ENCODE data around the gene PARD3.
A peak's percentile ranks its signal among the peaks of the same experiment; 100 is the strongest.

PARD3 gene

DNA sequence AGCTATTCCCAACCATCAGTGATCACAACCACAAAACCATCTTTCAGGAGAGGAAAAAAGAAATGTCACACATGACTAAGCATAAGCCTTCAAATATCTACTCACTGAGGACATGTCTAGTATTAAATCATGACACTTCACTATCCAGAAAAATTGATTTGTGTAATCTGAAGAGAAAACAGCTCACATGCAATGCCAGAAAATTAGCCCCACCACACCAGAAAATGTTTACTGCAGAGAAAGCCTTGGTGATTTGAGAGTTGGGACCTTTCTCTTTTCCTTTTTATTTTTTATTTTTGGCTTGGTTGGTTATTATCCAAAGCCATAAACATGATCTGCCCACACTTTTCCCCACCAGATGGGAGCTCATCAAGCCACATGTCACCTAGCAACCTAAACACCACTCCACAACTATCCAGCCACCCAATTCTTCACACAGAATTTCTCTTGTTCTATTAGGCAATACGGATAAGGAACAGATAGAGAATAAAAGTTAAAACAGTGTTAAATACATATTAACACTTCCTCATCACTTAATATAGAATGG, 3.1 kb downstream of the PARD3 start:
- Histone ChIP-seq H3K27me3 (ENCODE audit: control insufficient read depth in 1 of 2, insufficient read depth in 2 of 2, low read length in 2 of 2) (no peaks in the 10 kb centered on the region), H3K4me3 (ENCODE audit: low read length in 2 of 2) (no peak overlapping the region), H3K4me1 (ENCODE audit: control insufficient read depth, insufficient read depth, low read length) (peaks cover 50% of the 10 kb centered on the region), H3K27ac (ENCODE audit: low read length) (no peak overlapping the region), H3K36me3 (ENCODE audit: control insufficient read depth in 2 of 2, insufficient read depth in 2 of 2, low read length in 2 of 2) (no peaks in the 10 kb centered on the region), H3K9ac (ENCODE audit: low read length in 2 of 2) (no peak overlapping the region), H3K9me3 (ENCODE audit: control insufficient read depth in 2 of 2, low read length in 2 of 2) (no peaks in the 10 kb centered on the region)

DNA sequence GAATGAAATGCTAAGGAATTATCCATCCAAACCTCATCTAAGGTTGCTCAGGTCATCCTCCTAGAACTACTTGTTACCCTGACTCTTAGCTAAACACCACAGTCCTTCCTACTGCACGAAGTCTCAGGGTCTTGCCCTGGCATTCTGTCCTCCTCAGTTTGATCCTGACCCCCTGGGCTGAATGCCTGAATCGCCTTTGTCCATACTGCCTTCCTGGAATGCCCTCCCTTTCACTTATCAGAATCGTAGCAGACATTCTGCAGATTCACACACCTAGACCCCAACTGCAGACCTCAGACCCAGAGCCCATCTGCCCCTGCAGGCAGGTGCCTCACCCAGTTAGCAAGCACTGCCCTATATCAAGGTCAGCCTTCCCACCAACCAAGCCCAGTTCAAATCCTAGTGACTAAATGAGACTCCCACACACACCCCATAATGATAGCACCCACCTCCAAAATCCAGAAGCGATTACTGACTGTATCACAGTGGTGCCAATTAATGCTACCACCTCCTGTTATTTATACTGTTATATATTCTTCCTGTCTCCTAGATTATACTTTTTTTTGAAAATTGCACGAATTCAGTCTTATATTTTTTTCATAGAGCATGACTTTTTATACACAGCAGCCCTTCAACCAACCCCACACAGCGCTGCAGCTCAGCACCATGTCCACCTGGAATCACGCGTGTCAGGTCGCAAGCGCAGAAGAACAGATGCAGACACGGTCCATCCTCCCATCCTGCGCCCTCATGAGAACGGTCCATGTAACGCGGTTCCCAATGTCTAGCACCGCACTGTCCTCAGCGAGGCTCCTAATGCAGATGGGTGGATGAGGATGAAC, 3.7 kb downstream of the PARD3 start:
- H3K27me3 ChIP-seq (ENCODE audit: control insufficient read depth in 1 of 2, insufficient read depth in 2 of 2, low read length in 2 of 2): no peaks in the 10 kb centered on the region
- no peaks in the 10 kb centered on the region for H3K36me3 ChIP-seq (ENCODE audit: control insufficient read depth in 2 of 2, insufficient read depth in 2 of 2, low read length in 2 of 2)
- H3K27ac ChIP-seq (ENCODE audit: low read length): peak overlapping the region; percentile 37
- H3K4me3 ChIP-seq (ENCODE audit: low read length in 2 of 2): no peak overlapping the region
- no peaks in the 10 kb centered on the region for H3K9me3 ChIP-seq (ENCODE audit: control insufficient read depth in 2 of 2, low read length in 2 of 2)
- H3K9ac ChIP-seq (ENCODE audit: low read length in 2 of 2): no peak overlapping the region
- H3K4me1 ChIP-seq (ENCODE audit: control insufficient read depth, insufficient read depth, low read length): peaks cover 51% of the 10 kb centered on the region

DNA sequence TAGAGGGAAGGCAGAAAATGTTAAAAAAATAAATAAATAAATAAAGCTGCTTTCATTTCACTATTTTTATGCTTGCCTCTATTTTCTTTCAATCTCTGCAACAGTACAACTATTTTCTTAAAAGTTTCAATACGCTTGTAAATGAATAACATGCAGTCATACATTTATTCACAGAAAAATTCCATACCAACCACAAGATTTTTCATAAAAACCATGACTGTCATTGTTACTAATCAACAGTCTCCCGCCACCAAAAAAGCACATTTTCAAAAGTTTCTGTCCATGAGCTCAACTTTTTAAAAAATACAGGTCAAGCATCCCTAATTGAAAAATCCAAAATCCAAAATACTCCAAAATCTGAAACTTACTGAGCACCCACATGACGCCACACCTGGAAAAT, 5.3 kb downstream of the PARD3 start:
- Histone ChIP-seq H3K9ac (ENCODE audit: low read length in 2 of 2) (no peak overlapping the region), H3K4me3 (ENCODE audit: low read length in 2 of 2) (peak overlapping the region in 1 of 2 donors; percentile 64), H3K36me3 (ENCODE audit: control insufficient read depth in 2 of 2, insufficient read depth in 2 of 2, low read length in 2 of 2) (no peaks in the 10 kb centered on the region), H3K27me3 (ENCODE audit: control insufficient read depth in 1 of 2, insufficient read depth in 2 of 2, low read length in 2 of 2) (no peaks in the 10 kb centered on the region), H3K9me3 (ENCODE audit: control insufficient read depth in 2 of 2, low read length in 2 of 2) (no peaks in the 10 kb centered on the region), H3K4me1 (ENCODE audit: control insufficient read depth, insufficient read depth, low read length) (peaks cover 44% of the 10 kb centered on the region), H3K27ac (ENCODE audit: low read length) (no peak overlapping the region)

DNA sequence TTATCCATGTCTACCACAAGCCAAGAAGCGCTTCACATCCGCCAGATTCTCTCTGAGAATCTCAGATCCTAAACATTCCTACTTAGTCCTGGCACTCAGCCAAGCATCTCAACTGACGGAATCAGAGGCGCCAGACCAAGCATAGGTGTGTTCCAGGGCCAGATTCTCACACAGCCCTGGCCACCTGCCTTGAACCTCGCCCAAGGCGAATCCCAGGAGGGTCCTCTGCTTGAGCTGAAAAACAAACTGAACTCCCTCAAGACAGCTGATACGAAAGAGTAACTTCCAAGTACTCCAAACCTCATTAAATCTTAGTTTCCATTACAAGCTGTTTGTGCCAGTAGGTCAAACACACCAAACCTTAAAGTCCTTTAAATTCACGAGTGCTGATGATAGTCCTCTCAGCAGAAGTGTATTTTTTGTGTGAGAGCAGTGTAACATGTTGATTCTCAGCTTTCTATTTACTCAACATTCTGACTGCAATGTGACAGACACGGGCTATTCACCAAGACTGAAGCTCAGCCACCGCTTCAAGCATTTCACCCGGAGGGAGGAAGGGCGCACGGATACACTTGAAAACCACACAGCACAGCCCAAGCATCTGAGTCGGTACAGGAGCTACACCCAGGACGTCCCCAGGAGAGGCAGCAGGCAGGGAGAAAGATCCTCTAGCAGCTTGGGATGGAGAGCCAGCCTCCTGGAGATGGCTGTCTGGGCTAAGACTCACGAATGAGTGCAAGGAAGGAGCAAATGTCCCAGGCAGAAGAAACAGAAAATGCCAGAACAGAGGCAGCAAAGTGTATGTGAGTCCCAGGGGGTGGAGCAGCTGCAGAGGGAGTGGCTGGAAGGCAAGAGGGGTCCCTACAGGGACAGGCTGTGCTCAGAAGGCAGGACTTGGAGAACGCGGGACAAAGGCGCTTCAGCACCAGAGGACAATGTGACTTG, 6.0 kb downstream of the PARD3 start:
- H3K9ac ChIP-seq (ENCODE audit: low read length in 2 of 2): peak overlapping the region in 1 of 2 donors; percentile 36
- peaks cover 44% of the 10 kb centered on the region for H3K4me1 ChIP-seq (ENCODE audit: control insufficient read depth, insufficient read depth, low read length)
- no peaks in the 10 kb centered on the region for H3K27me3 ChIP-seq (ENCODE audit: control insufficient read depth in 1 of 2, insufficient read depth in 2 of 2, low read length in 2 of 2)
- no peaks in the 10 kb centered on the region for H3K36me3 ChIP-seq (ENCODE audit: control insufficient read depth in 2 of 2, insufficient read depth in 2 of 2, low read length in 2 of 2)
- no peaks in the 10 kb centered on the region for H3K9me3 ChIP-seq (ENCODE audit: control insufficient read depth in 2 of 2, low read length in 2 of 2)
- H3K27ac ChIP-seq (ENCODE audit: low read length): peak overlapping the region; percentile 58
- peak overlapping the region; percentile 60 to 64 for H3K4me3 ChIP-seq (ENCODE audit: low read length in 2 of 2)

DNA sequence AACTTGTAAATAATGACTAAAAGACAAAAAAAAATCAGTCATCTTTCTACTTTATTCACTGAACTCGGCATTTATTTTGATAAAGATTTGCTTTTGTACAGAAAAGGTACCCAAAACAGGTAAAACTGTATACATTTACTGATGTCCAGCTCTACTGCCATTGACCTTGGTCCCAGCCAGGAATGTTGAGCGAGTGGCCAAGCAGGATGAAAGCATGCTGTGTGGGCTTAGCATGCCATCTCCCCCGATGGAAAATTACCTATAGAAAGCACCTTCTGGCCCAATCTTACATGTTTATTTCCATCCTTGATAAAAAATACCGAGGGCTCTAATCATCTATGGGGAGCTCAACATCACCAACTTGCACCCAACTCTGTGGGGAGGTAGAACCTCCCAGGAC, 6.8 kb downstream of the PARD3 start:
- H3K27ac ChIP-seq (ENCODE audit: low read length): no peak overlapping the region
- peaks cover 38% of the 10 kb centered on the region for H3K4me1 ChIP-seq (ENCODE audit: control insufficient read depth, insufficient read depth, low read length)

DNA sequence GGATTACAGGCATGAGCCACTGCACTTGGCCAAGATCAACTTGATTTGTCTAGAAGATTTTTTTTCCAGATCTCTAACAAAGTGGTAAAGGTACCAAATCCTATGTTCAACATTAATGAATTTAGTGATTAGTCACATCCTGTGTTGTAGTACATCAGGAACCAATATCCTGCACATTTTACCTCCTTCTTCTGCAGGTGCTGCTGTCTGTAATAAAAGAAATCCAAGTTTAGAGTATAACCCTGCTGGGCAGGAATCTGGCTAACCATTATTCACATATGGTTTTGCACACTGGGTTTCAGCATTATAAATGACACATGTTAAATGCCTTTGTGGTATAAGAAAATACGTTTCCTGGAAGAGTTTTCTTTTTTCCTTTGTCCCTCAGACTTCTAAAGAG, 10.8 kb downstream of the PARD3 start:
- H3K4me1 ChIP-seq (ENCODE audit: control insufficient read depth, insufficient read depth, low read length): peaks cover 20% of the 10 kb centered on the region
- H3K4me3 ChIP-seq (ENCODE audit: low read length in 2 of 2): no peak overlapping the region
- no peaks in the 10 kb centered on the region for H3K9me3 ChIP-seq (ENCODE audit: control insufficient read depth in 2 of 2, low read length in 2 of 2)
- H3K9ac ChIP-seq (ENCODE audit: low read length in 2 of 2): no peak overlapping the region
- H3K27me3 ChIP-seq (ENCODE audit: control insufficient read depth in 1 of 2, insufficient read depth in 2 of 2, low read length in 2 of 2): no peaks in the 10 kb centered on the region
- no peak overlapping the region for H3K27ac ChIP-seq (ENCODE audit: low read length)
- peaks cover 0 to 1% of the 10 kb centered on the region in 2 donors for H3K36me3 ChIP-seq (ENCODE audit: control insufficient read depth in 2 of 2, insufficient read depth in 2 of 2, low read length in 2 of 2)

More for the DNA sequence above, 6.8 kb downstream of the PARD3 start:
- Histone ChIP-seq H3K9ac (ENCODE audit: low read length in 2 of 2) (no peak overlapping the region), H3K36me3 (ENCODE audit: control insufficient read depth in 2 of 2, insufficient read depth in 2 of 2, low read length in 2 of 2) (no peaks in the 10 kb centered on the region), H3K4me3 (ENCODE audit: low read length in 2 of 2) (no peak overlapping the region), H3K9me3 (ENCODE audit: control insufficient read depth in 2 of 2, low read length in 2 of 2) (no peaks in the 10 kb centered on the region), H3K27me3 (ENCODE audit: control insufficient read depth in 1 of 2, insufficient read depth in 2 of 2, low read length in 2 of 2) (no peaks in the 10 kb centered on the region)

DNA sequence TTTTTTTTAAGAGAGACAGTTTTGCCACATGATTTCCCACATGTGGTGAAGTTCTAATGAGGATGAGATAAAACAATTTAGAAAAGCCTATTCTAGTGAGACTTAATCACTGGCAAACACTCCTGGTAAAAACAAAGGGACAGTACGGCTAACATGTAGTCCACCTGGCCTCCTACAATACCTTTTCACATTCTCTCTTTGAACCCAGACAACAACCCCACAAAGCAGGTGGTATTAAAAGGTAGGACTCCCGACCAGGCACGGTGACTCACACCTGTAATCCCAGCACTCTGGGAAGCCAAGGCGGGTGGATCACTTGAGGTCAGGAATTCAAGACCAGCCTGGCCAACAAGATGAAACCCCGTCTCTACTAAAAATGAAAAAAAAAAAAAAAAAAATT, 12.4 kb downstream of the PARD3 start:
- peaks cover 0 to 2% of the 10 kb centered on the region in 2 donors for H3K36me3 ChIP-seq (ENCODE audit: control insufficient read depth in 2 of 2, insufficient read depth in 2 of 2, low read length in 2 of 2)
- peaks cover 8% of the 10 kb centered on the region for H3K4me1 ChIP-seq (ENCODE audit: control insufficient read depth, insufficient read depth, low read length)
- no peak overlapping the region for H3K4me3 ChIP-seq (ENCODE audit: low read length in 2 of 2)
- no peaks in the 10 kb centered on the region for H3K9me3 ChIP-seq (ENCODE audit: control insufficient read depth in 2 of 2, low read length in 2 of 2)
- no peak overlapping the region for H3K27ac ChIP-seq (ENCODE audit: low read length)
- H3K9ac ChIP-seq (ENCODE audit: low read length in 2 of 2): no peak overlapping the region
- no peaks in the 10 kb centered on the region for H3K27me3 ChIP-seq (ENCODE audit: control insufficient read depth in 1 of 2, insufficient read depth in 2 of 2, low read length in 2 of 2)

DNA sequence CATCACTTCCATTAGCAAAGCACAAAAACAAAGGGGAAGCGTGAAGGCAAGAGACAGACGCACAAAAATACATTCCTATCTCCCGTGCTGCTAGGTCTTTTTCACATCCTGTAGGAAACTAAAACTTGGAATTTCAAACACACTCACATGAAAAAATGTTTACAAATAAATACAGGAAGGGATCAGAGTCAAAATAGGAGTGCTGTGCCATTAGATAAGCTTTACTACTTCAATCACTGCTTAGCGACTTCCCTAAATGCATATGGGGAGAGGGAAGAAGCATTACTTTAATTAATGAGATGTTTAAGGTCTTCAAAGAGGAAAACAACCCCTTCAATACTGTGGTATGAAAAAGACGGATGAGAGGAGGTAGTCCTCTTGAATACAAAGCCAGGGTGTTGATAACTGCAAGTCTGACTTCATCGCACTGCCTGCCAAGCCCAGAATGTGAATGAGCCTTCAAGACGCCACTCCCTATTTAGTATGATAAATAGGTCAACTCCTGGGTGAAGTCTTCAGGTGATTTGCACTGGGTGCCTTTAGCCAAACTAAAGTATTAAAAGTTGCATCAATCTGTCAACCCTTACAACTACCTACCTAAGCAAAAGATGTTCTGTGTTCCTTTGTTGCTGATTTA, 13.9 kb downstream of the PARD3 start:
- H3K36me3 ChIP-seq (ENCODE audit: control insufficient read depth in 2 of 2, insufficient read depth in 2 of 2, low read length in 2 of 2): peaks cover 0 to 2% of the 10 kb centered on the region in 2 donors
- no peaks in the 10 kb centered on the region for H3K27me3 ChIP-seq (ENCODE audit: control insufficient read depth in 1 of 2, insufficient read depth in 2 of 2, low read length in 2 of 2)
- no peaks in the 10 kb centered on the region for H3K9me3 ChIP-seq (ENCODE audit: control insufficient read depth in 2 of 2, low read length in 2 of 2)
- peak overlapping the region; percentile 8 to 47 for H3K4me3 ChIP-seq (ENCODE audit: low read length in 2 of 2)
- peak overlapping the region in 1 of 2 donors; percentile 36 for H3K9ac ChIP-seq (ENCODE audit: low read length in 2 of 2)
- peaks cover 5% of the 10 kb centered on the region for H3K4me1 ChIP-seq (ENCODE audit: control insufficient read depth, insufficient read depth, low read length)
- peak overlapping the region; percentile 37 for H3K27ac ChIP-seq (ENCODE audit: low read length)

DNA sequence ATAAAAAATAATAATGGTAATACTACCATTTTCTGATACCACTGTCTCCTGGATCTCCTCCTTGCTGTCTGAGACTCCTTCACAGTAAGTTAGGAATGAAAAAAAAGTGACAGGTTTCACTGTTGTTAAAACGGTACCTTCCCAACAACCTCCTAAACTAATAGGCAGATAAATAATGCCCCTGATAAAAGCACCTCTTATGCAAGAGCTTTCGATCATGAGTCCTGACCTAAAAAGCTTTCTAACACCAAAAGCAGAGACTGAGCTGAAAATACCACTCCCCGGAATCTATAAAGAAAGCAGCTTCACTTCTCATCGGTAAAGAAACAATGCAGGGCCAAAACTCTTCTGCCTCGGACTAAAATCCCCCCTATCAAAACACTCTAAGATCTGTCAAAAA, 14.5 kb downstream of the PARD3 start:
- Histone ChIP-seq H3K27ac (ENCODE audit: low read length) (peak overlapping the region; percentile 37), H3K4me3 (ENCODE audit: low read length in 2 of 2) (peak overlapping the region; percentile 8 to 47), H3K36me3 (ENCODE audit: control insufficient read depth in 2 of 2, insufficient read depth in 2 of 2, low read length in 2 of 2) (peaks cover 0 to 2% of the 10 kb centered on the region in 2 donors), H3K4me1 (ENCODE audit: control insufficient read depth, insufficient read depth, low read length) (peaks cover 5% of the 10 kb centered on the region), H3K9ac (ENCODE audit: low read length in 2 of 2) (no peak overlapping the region), H3K9me3 (ENCODE audit: control insufficient read depth in 2 of 2, low read length in 2 of 2) (no peaks in the 10 kb centered on the region), H3K27me3 (ENCODE audit: control insufficient read depth in 1 of 2, insufficient read depth in 2 of 2, low read length in 2 of 2) (no peaks in the 10 kb centered on the region)

DNA sequence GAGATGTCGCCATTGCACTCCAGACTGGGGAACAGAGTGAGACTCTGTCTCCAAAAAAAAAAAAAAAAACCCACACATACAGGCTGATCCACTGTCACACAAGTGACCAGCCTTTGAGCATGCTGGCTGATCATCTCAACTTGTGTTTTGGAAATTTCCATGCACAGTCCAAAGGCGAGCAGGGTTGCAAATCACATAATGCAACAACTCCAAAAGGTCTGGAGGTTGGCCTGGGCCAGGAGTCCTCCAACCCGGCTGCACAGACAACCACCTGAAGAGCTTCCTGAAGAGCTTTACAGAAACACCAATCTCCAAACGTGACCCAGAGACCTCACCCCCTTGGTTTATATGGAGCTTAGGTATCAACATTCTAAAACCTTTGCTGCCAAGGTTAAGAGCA, 16.4 kb downstream of the PARD3 start:
- Histone ChIP-seq H3K4me3 (ENCODE audit: low read length in 2 of 2) (no peak overlapping the region), H3K36me3 (ENCODE audit: control insufficient read depth in 2 of 2, insufficient read depth in 2 of 2, low read length in 2 of 2) (peaks cover 0 to 2% of the 10 kb centered on the region in 2 donors), H3K27ac (ENCODE audit: low read length) (no peak overlapping the region), H3K9me3 (ENCODE audit: control insufficient read depth in 2 of 2, low read length in 2 of 2) (no peaks in the 10 kb centered on the region), H3K9ac (ENCODE audit: low read length in 2 of 2) (no peak overlapping the region), H3K27me3 (ENCODE audit: control insufficient read depth in 1 of 2, insufficient read depth in 2 of 2, low read length in 2 of 2) (no peaks in the 10 kb centered on the region), H3K4me1 (ENCODE audit: control insufficient read depth, insufficient read depth, low read length) (peaks cover 5% of the 10 kb centered on the region)

All from stomach smooth muscle (tissue), 2 donors.